ENCODE measurements around the gene LCN1.

- TF ChIP-seq CTCF (IDR thresholded peaks at IDR 0.05; ENCODE audit: low read depth, low read length, poor library complexity, severe bottlenecking) (no peak), EZH2phosphoT487 (IDR thresholded peaks at IDR 0.05; ENCODE audit: borderline replicate concordance, low read length) (no peak)
Measured at GRCh38 chr9:135574943-135575342, 53.7 kb downstream of the LCN1 start.

Measured in DOHH2 (cell line).